Smooth muscle cell (in vitro differentiated cells): ENCODE measurements around the gene ENTREP3. TPM values are rescaled to one million over a fixed set of nuclear protein-coding genes. Genes with fewer than 3 reads are reported as not detected.

ENCODE experiments used
- DNase-seq: peaks from one replicate; lab custom pipeline; 2025; ENCODE audit not compliant: unreplicated experiment; lab: John Stamatoyannopoulos, UW
- H2AFZ ChIP-seq: fragments of 200-600 bp; sonication (generic); 2 replicates; pipeline ENCODE4 v1.6.0; 2016; ENCODE audit warnings: antibody characterized with exemption, low read depth, mild to moderate bottlenecking
- H3F3A ChIP-seq: fragments of 200-600 bp; sonication (generic); 2 replicates; pipeline ENCODE4 v1.6.0; 2017; ENCODE audit warnings: antibody characterized with exemption, low read depth
- H3K27ac ChIP-seq: fragments of 200-600 bp; sonication (generic); 2 replicates; pipeline ENCODE4 v1.5.1; 2016; ENCODE audit warnings: low read depth, mild to moderate bottlenecking
- H3K27me3 ChIP-seq: fragments of 200-600 bp; sonication (generic); 2 replicates; pipeline ENCODE4 v1.6.1; 2016; ENCODE audit warnings: low read depth, mild to moderate bottlenecking
- H3K36me3 ChIP-seq: fragments of 200-600 bp; sonication (generic); 2 replicates; pipeline ENCODE4 v1.5.1; 2016; ENCODE audit warnings: low read depth
- H3K4me1 ChIP-seq: fragments of 200-600 bp; sonication (generic); 2 replicates; pipeline ENCODE4 v1.5.1; 2016; ENCODE audit warnings: low read depth
- H3K4me2 ChIP-seq: fragments of 200-600 bp; sonication (generic); 2 replicates; pipeline ENCODE4 v1.6.0; 2016; ENCODE audit warnings: mild to moderate bottlenecking
- H3K4me3 ChIP-seq: fragments of 200-600 bp; sonication (generic); 2 replicates; pipeline ENCODE4 v1.5.1; 2016; ENCODE audit warnings: mild to moderate bottlenecking
- H3K79me2 ChIP-seq: fragments of 200-600 bp; sonication (generic); 2 replicates; pipeline ENCODE4 v1.6.0; 2016; ENCODE audit warnings: low read depth, mild to moderate bottlenecking
- H3K9ac ChIP-seq: fragments of 200-600 bp; sonication (generic); 2 replicates; pipeline ENCODE4 v1.6.0; 2016; ENCODE audit warnings: low read depth
- H3K9me3 ChIP-seq: fragments of 200-600 bp; sonication (generic); replicated peaks from 2 replicates; pipeline ENCODE4 v1.5.1; 2016; ENCODE audit warnings: low read depth
- H4K20me1 ChIP-seq: fragments of 200-600 bp; sonication (generic); 2 replicates; pipeline ENCODE4 v1.6.0; 2016; ENCODE audit warnings: low read depth
- WGBS: methylation state at CpG from one replicate; pipeline ENCODE4 v1.1.7; 2016; ENCODE audit warnings: low lambda C conversion rate; 5-methylcytosine and 5-hydroxymethylcytosine counted together
- polyA plus RNA-seq: library from polyadenylated mRNA; unstranded; fragments of >200 nt; fragmentation: Nextera tagmentation; extraction: Ambion mirVana; gene quantifications from 2 replicates; pipeline ENCODE4 v1.2.1, GENCODE V29; 2016
- total RNA-seq: library from RNA; depleted of rRNA; stranded (reverse); fragments of >200 nt; gene quantifications from 2 replicates; pipeline ENCODE4 v1.2.3, GENCODE V29; 2014
- TF ChIP-seq, protein P1 (sequence below): fragments of 200-600 bp; sonication (generic); IDR thresholded peaks from 2 replicates; pipeline ENCODE4 v1.5.1; 2017; ENCODE audit warnings: borderline replicate concordance, mild to moderate bottlenecking, antibody characterized with exemption; ENCODE audit not compliant: insufficient read depth, poor library complexity, severe bottlenecking

The ENTREP3 gene
- total and polyA plus RNA-seq, 2 experiments from 2014 or later, result 14.7 to 30.9 TPM

DNA sequence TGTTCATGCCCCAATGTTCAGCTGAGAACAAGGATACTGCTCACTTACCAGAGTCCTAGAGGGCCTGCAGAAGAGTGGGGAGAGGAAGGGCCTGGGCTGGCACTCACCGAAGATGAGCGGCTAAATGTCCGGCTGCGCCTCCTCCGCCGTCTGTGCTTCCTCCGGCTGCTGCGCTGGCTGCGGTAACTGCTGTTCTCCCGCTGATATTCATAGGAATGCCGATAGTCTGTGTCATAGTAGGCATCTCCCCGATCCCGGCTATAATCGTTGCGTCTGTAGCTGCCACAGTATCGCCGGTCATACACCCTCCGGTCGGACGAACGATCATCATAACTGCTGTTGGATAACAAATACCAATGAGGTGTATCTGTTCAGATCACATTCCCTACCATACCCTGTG is 14.1 kb upstream of the ENTREP3 start:
- TF ChIP-seq, protein P1, sequence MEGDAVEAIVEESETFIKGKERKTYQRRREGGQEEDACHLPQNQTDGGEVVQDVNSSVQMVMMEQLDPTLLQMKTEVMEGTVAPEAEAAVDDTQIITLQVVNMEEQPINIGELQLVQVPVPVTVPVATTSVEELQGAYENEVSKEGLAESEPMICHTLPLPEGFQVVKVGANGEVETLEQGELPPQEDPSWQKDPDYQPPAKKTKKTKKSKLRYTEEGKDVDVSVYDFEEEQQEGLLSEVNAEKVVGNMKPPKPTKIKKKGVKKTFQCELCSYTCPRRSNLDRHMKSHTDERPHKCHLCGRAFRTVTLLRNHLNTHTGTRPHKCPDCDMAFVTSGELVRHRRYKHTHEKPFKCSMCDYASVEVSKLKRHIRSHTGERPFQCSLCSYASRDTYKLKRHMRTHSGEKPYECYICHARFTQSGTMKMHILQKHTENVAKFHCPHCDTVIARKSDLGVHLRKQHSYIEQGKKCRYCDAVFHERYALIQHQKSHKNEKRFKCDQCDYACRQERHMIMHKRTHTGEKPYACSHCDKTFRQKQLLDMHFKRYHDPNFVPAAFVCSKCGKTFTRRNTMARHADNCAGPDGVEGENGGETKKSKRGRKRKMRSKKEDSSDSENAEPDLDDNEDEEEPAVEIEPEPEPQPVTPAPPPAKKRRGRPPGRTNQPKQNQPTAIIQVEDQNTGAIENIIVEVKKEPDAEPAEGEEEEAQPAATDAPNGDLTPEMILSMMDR, result no peak
- Histone ChIP-seq H3K9me3 (no peaks in the 10 kb centered on the region), H2AFZ (no peak overlapping the region), H3K79me2 (peaks cover 29% of the 10 kb centered on the region), H3K9ac (no peak overlapping the region), H3K36me3 (peaks cover 17% of the 10 kb centered on the region), H3K27me3 (no peaks in the 10 kb centered on the region), H3K27ac (no peak overlapping the region), H4K20me1 (peaks cover 25% of the 10 kb centered on the region), H3K4me3 (no peak overlapping the region), H3F3A (peaks cover 25% of the 10 kb centered on the region), H3K4me2 (no peak overlapping the region), H3K4me1 (peaks cover 4% of the 10 kb centered on the region)
- DNase-seq, result no peak
- 98% methylated on average over 21 of the region's 21 CpGs for WGBS

DNA sequence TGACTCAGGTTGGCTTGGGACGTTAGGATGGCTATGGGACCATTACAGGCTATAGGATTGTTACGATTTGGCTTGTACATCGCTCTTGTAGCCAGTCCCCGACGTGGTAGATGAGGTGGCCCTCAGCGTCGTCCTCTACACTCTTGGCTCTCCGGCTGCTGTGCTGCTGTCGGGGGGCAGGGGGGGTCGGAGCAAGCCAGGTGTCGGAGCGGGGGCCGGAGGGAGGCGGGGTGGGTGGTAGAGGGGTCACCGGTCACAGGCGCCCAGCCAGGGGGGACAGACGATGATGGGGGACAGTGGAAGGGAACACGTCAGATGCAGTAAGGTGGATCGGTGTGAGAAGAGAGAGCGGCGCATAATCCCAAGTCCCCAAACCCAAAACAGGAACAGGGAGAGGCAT is 13.3 kb upstream of the ENTREP3 start:
- no peak overlapping the region for H3K9ac ChIP-seq
- H3K36me3 ChIP-seq, result peaks cover 17% of the 10 kb centered on the region
- peaks cover 32% of the 10 kb centered on the region for H3F3A ChIP-seq
- no peaks in the 10 kb centered on the region for H3K27me3 ChIP-seq
- no peak overlapping the region for H2AFZ ChIP-seq
- TF ChIP-seq, protein P1, result no peak
- H3K9me3 ChIP-seq, result no peaks in the 10 kb centered on the region
- H3K27ac ChIP-seq, result no peak overlapping the region
- 96% methylated on average over 19 of the region's 21 CpGs for WGBS
- peaks cover 29% of the 10 kb centered on the region for H3K79me2 ChIP-seq
- DNase-seq, result no peak
- H3K4me3 ChIP-seq, result no peak overlapping the region
- peaks cover 4% of the 10 kb centered on the region for H3K4me1 ChIP-seq
- no peak overlapping the region for H3K4me2 ChIP-seq
- peaks cover 25% of the 10 kb centered on the region for H4K20me1 ChIP-seq

DNA sequence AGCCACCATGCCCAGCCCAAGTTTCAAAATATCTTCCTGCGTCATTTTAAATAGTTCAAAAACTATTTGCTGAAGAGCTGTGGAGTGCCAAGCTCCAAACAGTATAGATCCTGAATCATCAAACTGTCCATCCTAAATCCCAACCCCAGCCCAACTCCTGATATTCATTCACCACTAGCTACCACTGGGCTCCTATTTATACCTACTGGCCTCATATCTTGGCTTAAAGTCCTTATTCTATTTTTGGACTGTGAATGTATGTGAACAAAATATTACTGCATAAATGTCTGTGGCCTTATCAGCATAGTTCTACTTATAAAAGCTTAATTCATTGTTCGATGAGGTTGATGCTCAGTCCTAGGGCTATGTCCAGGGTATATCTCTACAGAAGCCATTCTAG is 12.1 kb upstream of the ENTREP3 start:
- Histone ChIP-seq H3K36me3 (peaks cover 17% of the 10 kb centered on the region), H3K4me1 (peaks cover 3% of the 10 kb centered on the region), H3K4me2 (no peak overlapping the region), H3K4me3 (no peak overlapping the region), H2AFZ (no peak overlapping the region), H3K27me3 (no peaks in the 10 kb centered on the region), H3K27ac (no peak overlapping the region), H3K79me2 (peaks cover 21% of the 10 kb centered on the region), H3F3A (peaks cover 39% of the 10 kb centered on the region), H3K9me3 (no peaks in the 10 kb centered on the region), H3K9ac (no peak overlapping the region), H4K20me1 (peaks cover 20% of the 10 kb centered on the region)
- no peak for DNase-seq
- TF ChIP-seq, protein P1, result no peak
- WGBS, result 98% methylated on average over 2 of the region's 2 CpGs

DNA sequence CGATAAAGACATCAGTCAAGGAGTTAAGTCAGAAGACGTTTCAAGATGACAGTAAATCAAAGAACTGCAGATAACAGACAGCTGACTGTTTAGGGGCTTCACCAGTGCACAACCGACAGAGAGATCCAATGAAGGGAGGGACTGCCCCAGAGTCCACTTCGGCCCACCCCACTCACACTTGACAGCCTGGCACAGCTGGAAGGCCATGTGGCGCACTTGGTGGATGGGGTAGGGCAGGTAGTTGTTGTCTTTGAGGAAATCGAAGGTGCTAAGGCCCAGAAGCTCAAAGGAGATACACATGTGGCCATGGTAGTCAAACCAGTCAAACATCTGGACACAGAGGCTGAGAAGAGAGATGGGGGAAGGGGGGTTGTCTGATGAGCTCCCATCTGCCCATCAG is 11.3 kb upstream of the ENTREP3 start:
- Histone ChIP-seq H3K79me2 (peaks cover 16% of the 10 kb centered on the region), H3K4me3 (no peak overlapping the region), H3K27me3 (no peaks in the 10 kb centered on the region), H3K36me3 (peaks cover 17% of the 10 kb centered on the region), H3F3A (peaks cover 37% of the 10 kb centered on the region), H3K27ac (no peak overlapping the region), H3K4me2 (no peak overlapping the region), H3K9me3 (no peaks in the 10 kb centered on the region), H3K4me1 (no peaks in the 10 kb centered on the region), H3K9ac (no peak overlapping the region), H4K20me1 (peaks cover 12% of the 10 kb centered on the region), H2AFZ (no peak overlapping the region)
- TF ChIP-seq, protein P1, result no peak
- no peak for DNase-seq
- 95% methylated on average over 6 of the region's 6 CpGs for WGBS
